Esophagus squamous epithelium (tissue), 5 donors: ENCODE results near the gene SH3PXD2A. TPM values are rescaled to one million over a fixed set of nuclear protein-coding genes. Genes with fewer than 3 reads are reported as not detected.

Experiments
- DNase-seq: peaks from one replicate; lab custom pipeline; 2025; lab: John Stamatoyannopoulos, UW
- H3K27ac ChIP-seq, 4 donors: fragments of 200-600 bp; sonication (generic); one replicate each; pipeline ENCODE4 v1.5.1; 2016 to 2019; ENCODE audit warnings: mild to moderate bottlenecking in 1 of 4
- H3K27me3 ChIP-seq, 4 donors: fragments of 200-600 bp; sonication (generic); 1 replicate in 3 of 4; 2 replicates in 1 of 4; pipeline versions ENCODE4 v1.5.1 to v1.6.0; 2017 to 2021; ENCODE audit warnings: antibody characterized with exemption in 1 of 4
- H3K36me3 ChIP-seq, 3 donors: fragments of 200-600 bp; sonication (generic); one replicate each; pipeline ENCODE4 v1.5.1; 2016 to 2019
- H3K4me1 ChIP-seq, 3 donors: fragments of 200-600 bp; sonication (generic); one replicate each; pipeline ENCODE4 v1.5.1; 2017 to 2019
- H3K4me3 ChIP-seq, 4 donors: fragments of 200-600 bp; sonication (generic); 1 replicate in 3 of 4; 2 replicates in 1 of 4; pipeline ENCODE4 v1.5.1; 2016 to 2019; ENCODE audit warnings: mild to moderate bottlenecking in 2 of 4, moderate library complexity in 1 of 4
- H3K9me3 ChIP-seq, 3 donors: fragments of 200-600 bp; sonication (generic); one replicate each; pipeline ENCODE4 v1.5.1; 2016 to 2019
- POLR2A ChIP-seq, 4 donors: fragments of 450-650 bp; IDR thresholded peaks; one replicate each; pipeline ENCODE4 v1.6.1; 2017; ENCODE audit warnings: antibody characterized with exemption in 4 of 4, mild to moderate bottlenecking in 4 of 4, moderate library complexity in 3 of 4
- WGBS, 2 donors: methylation state at CpG; one replicate each; pipeline ENCODE4 v1.1.5; 2018; 5-methylcytosine and 5-hydroxymethylcytosine counted together
- intact Hi-C: fragments of 100-400 bp; cut with DNase I; formaldehyde crosslinking; loops from one replicate; pipeline ENCODE4 v1.15.0; 2022
- total RNA-seq, 4 donors: library from RNA; depleted of rRNA; stranded (reverse); fragments of >200 nt; gene quantifications; one replicate each; pipeline ENCODE4 v1.1.0, GENCODE V29; 2016
- TF ChIP-seq, protein P1 (sequence below), 6 experiments: fragments of 450-650 bp in 4 of 6; fragments of 200-600 bp in 2 of 6; sonication (generic) in 2 of 6; IDR thresholded peaks; one replicate each; pipeline ENCODE4 v1.5.1; 2016 to 2019; ENCODE audit warnings: antibody characterized with exemption in 6 of 6, mild to moderate bottlenecking in 4 of 6, moderate library complexity in 4 of 6
- donor health status: DM: yes; HTN: yes; CAD: no.

SH3PXD2A gene
- total RNA-seq, 4 donors from 2014 or later: 25.1 to 57.8 (median 42.7) TPM

DNA sequence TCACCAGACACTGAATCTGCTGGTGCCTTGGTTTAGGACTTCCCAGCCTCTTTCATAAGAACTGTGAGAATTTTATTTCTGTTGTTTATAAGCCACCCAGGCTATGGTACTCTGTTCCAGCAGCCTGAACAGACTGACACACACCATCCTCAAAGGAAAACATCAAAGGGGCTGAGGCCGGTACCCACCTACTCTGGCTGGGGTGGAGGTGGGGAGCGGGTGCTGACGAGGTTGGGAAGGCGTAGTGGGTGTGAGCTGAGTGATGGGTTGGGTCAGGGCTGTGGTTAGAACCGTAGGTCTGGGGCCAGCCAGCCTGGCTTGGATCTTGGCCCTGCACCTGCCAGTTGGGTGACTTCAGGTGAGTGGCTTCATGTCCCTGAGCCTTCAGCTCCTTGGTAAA, 136.3 kb downstream of the SH3PXD2A start:
- Histone ChIP-seq H3K4me1 (peaks cover 28 to 73% (median 28%) of the 10 kb centered on the region in 3 donors), H3K27me3 (no peaks in the 10 kb centered on the region), H3K27ac (peak overlapping the region; percentile 55 to 90 (median 73)), H3K9me3 (no peaks in the 10 kb centered on the region), H3K4me3 (no peak overlapping the region), H3K36me3 (peaks cover 3 to 71% (median 27%) of the 10 kb centered on the region in 3 donors)
- WGBS, 2 donors: 65 to 72% methylated on average over 5 of the region's 5 CpGs
- intact Hi-C loops: no loop called here
- TF ChIP-seq, protein P1, sequence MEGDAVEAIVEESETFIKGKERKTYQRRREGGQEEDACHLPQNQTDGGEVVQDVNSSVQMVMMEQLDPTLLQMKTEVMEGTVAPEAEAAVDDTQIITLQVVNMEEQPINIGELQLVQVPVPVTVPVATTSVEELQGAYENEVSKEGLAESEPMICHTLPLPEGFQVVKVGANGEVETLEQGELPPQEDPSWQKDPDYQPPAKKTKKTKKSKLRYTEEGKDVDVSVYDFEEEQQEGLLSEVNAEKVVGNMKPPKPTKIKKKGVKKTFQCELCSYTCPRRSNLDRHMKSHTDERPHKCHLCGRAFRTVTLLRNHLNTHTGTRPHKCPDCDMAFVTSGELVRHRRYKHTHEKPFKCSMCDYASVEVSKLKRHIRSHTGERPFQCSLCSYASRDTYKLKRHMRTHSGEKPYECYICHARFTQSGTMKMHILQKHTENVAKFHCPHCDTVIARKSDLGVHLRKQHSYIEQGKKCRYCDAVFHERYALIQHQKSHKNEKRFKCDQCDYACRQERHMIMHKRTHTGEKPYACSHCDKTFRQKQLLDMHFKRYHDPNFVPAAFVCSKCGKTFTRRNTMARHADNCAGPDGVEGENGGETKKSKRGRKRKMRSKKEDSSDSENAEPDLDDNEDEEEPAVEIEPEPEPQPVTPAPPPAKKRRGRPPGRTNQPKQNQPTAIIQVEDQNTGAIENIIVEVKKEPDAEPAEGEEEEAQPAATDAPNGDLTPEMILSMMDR (IDR thresholded peaks at IDR 0.05): no peak
- no peak for TF ChIP-seq POLR2A (IDR thresholded peaks at IDR 0.05)
- no peak for DNase-seq

DNA sequence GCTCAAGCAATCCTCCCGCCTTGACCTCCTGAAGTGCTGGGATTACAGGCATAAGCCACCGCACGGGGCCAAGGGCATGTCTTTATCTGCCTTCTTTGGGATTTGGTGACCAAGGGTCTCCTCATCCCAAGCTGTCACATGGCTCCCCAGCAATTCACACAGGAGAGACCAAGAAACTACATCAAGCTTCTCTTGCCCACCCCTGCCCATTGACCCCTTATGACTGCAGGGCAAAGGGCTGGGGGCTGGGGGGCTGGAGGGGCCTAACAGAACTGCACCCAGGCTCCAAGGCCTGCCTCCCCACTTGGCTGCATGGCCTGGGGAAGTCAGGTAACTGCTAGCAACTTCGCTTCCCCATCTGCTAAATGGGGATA, 137.1 kb downstream of the SH3PXD2A start:
- peaks cover 3 to 67% (median 20%) of the 10 kb centered on the region in 3 donors for H3K36me3 ChIP-seq
- TF ChIP-seq, protein P1 (IDR thresholded peaks at IDR 0.05): no peak
- no peak for TF ChIP-seq POLR2A (IDR thresholded peaks at IDR 0.05)
- DNase-seq: no peak
- WGBS, 2 donors: 89 to 97% methylated on average over 4 of the region's 4 CpGs
- no peaks in the 10 kb centered on the region for H3K9me3 ChIP-seq
- H3K4me1 ChIP-seq: peaks cover 28 to 81% (median 28%) of the 10 kb centered on the region in 3 donors
- no peak overlapping the region for H3K4me3 ChIP-seq
- peak overlapping the region in 3 of 4 donors; percentile 83 to 90 (median 84) for H3K27ac ChIP-seq
- intact Hi-C loops: no loop called here
- H3K27me3 ChIP-seq: no peaks in the 10 kb centered on the region

DNA sequence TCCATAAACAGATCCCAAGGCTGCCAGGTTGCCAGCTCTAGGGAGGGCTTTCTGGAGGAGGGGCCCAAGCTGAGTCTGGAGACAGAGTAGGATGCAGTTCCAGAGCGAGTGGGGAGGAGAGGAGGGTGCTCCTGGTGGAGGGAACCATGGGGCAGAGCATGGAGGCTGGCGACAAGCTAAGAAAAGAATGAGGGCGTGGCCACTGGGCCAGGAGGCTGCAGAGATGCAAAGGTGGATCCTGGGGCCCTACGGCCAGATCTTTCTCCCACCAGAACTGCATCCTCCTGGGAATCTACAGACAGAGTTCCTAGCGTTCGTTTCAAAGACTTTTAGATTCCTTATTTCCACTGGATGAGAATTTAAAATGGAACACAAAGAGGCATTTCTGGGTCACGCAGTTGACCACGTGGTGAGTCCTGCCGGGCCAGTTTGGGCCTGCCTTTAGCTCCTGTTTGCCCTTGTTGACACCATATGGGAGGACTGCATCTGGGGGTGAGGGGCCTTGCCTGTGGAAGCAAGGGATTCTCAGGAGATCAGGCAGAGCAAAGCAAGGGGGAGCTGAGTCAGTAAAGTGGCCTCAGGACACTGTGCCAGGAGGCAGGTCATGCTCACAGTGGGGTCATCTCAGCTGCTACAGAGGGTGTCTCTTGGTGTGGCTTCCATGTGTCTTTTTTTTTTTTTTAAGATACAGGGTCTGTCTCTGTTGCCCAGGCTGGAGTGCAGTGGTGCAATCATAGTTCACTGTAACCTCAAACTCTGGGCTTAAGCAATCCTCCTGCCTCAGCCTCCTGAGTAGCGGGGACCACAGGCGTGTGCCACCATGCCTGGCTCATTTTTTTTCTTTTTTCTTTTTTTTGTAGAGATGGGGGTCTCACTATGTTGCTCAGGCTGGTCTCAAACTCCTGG, 137.8 kb downstream of the SH3PXD2A start:
- Histone ChIP-seq H3K4me1 (peaks cover 28 to 87% (median 28%) of the 10 kb centered on the region in 3 donors), H3K9me3 (no peaks in the 10 kb centered on the region), H3K4me3 (no peak overlapping the region), H3K27ac (peak overlapping the region; percentile 83 to 90 (median 86)), H3K36me3 (peaks cover 3 to 62% (median 14%) of the 10 kb centered on the region in 3 donors), H3K27me3 (no peaks in the 10 kb centered on the region)
- TF ChIP-seq, protein P1 (IDR thresholded peaks at IDR 0.05): no peak
- no peak for TF ChIP-seq POLR2A (IDR thresholded peaks at IDR 0.05)
- 53 to 79% methylated on average over 5 to 11 of the region's 11 CpGs for WGBS, 2 donors
- intact Hi-C loops: no loop called here
- no peak for DNase-seq

DNA sequence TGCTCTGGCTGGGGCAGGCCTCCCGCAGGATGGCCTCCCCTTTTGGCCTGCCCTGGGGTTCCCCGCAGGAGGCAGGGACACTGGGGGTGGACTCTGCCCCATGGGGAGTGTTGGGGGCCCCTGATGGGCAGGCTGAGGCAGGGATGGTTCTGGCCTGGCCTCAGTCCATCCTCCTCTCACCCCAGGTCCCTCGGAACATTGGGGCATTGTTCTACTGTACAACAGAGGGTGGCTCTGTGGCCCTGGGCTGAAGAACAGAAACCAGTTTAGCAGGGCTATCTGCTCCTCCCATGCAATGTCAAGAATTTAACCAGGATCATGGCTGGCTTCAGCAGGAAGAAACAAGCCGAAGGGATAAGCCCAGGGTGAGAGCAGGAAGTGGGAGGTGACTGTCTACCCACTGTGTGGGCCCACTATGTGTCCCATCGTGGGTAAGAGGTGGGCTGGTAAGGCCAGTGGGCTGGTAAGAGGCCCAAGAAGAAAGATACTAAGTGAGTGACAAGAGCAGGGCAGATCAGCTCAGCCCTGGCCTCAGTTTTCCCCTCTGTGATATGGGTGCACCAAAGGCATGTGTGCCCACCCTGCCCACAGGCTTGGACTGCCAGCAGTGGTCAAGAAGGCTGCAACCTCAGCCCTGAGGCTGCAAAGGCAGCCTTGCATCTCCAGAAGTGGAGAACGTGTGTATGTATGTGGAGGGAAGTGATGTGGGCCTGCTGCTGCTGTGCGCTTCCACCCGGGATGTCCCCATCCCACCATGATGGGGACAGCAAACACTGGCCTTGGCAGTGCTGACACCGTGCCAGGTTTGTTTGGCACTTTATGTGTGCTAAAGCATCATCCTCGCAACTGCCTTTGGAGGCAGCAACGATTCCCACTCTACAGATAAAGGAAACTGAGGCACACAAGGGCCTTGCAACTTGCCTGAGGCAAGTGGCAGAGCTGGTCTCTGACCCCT, 138.9 kb downstream of the SH3PXD2A start:
- peak overlapping the region in 1 of 4 donors; percentile 11 for H3K4me3 ChIP-seq
- H3K4me1 ChIP-seq: peaks cover 28 to 92% (median 28%) of the 10 kb centered on the region in 3 donors
- no peaks in the 10 kb centered on the region for H3K27me3 ChIP-seq
- no peak for DNase-seq
- intact Hi-C loops: no loop called here
- TF ChIP-seq POLR2A (IDR thresholded peaks at IDR 0.05): no peak
- TF ChIP-seq, protein P1 (IDR thresholded peaks at IDR 0.05): peak in 1 of 6 experiments; percentile 35
- 61 to 66% methylated on average over 4 to 7 of the region's 11 CpGs for WGBS, 2 donors
- no peaks in the 10 kb centered on the region for H3K9me3 ChIP-seq
- H3K27ac ChIP-seq: peak overlapping the region; percentile 83 to 90 (median 86)
- H3K36me3 ChIP-seq: peaks cover 3 to 62% (median 13%) of the 10 kb centered on the region in 3 donors
